Prostate gland (tissue), 2 donors: ENCODE results near the gene DYSF. TPM values are rescaled to one million over a fixed set of nuclear protein-coding genes. Genes with fewer than 3 reads are reported as not detected.

Experiments used
- DNase-seq: peaks from one replicate; pipeline ENCODE4 v3.0.0-alpha.2; 2019; ENCODE audit warnings: low spot score
- H3K27ac ChIP-seq, 2 donors: fragments of 200-600 bp; sonication (generic); 2 replicates each; pipeline ENCODE4 v1.5.1; 2017 to 2019
- H3K27me3 ChIP-seq: fragments of 200-600 bp; sonication (generic); replicated peaks from 2 replicates; pipeline ENCODE4 v1.5.1; 2019; ENCODE audit not compliant: insufficient read depth
- H3K36me3 ChIP-seq, 2 donors: fragments of 200-600 bp; sonication (generic); 1 replicate in 1 of 2; 2 replicates in 1 of 2; pipeline versions ENCODE4 v1.5.1 to v1.8.1; 2017 to 2019
- H3K4me1 ChIP-seq: fragments of 200-600 bp; sonication (generic); replicated peaks from 2 replicates; pipeline ENCODE4 v1.5.1; 2019
- H3K4me3 ChIP-seq, 2 donors: fragments of 200-600 bp; sonication (generic); 2 replicates each; pipeline ENCODE4 v1.5.1; 2017 to 2019
- H3K9me3 ChIP-seq: fragments of 200-600 bp; sonication (generic); 2 replicates; pipeline ENCODE4 v1.5.1; 2017
- POLR2A ChIP-seq: fragments of 450-650 bp; IDR thresholded peaks from one replicate; pipeline ENCODE4 v1.6.1; 2016; ENCODE audit warnings: antibody characterized with exemption, mild to moderate bottlenecking
- POLR2AphosphoS5 ChIP-seq: sonication (generic); formaldehyde crosslinking; IDR thresholded peaks from one replicate; pipeline ENCODE4 v1.6.1; 2017; ENCODE audit warnings: antibody characterized with exemption
- WGBS: methylation state at CpG from one replicate; pipeline ENCODE4 v1.1.5; 2018; 5-methylcytosine and 5-hydroxymethylcytosine counted together
- intact Hi-C: fragments of 100-400 bp; cut with DNase I; formaldehyde crosslinking; loops from one replicate; pipeline ENCODE4 v1.14.2; 2022
- total RNA-seq, 2 donors: library from RNA; depleted of rRNA; stranded (reverse); fragments of >200 nt; gene quantifications; one replicate each; pipeline ENCODE4 v1.1.0, GENCODE V29; 2016
- TF ChIP-seq, protein P1 (sequence below), 4 experiments: fragments of 200-600 bp in 2 of 4; fragments of 450-650 bp in 2 of 4; sonication (generic) in 2 of 4; IDR thresholded peaks; 1 replicate in 3 of 4; 2 replicates in 1 of 4; pipeline ENCODE4 v1.5.1; 2016 to 2019; ENCODE audit warnings: antibody characterized with exemption in 4 of 4, mild to moderate bottlenecking in 2 of 4, moderate library complexity in 2 of 4

DYSF gene
- total RNA-seq, 2 donors from 2014 or later, result 5.9 to 9.4 TPM

DNA sequence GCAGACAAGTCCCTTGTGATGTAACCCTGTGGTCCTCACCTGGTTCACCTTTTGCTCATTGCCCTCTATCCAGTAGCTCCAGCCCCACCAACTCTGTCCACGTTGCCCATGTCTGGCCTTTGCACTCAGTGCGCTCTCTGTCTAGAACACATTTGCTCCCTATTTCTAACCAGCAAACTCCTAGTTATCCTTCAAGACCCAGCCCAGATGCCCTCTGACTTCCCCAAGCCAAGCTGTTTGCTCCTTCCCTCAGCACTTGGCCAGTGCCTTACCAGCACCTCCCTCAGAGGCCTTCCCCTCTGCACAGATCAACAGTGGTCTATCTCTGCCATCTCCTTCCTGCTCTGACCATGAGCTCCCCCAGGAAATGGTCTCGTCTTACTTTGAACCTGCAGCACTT lies 137.7 kb downstream of the DYSF start:
- intact Hi-C loops, result no loop called here
- H3K36me3 ChIP-seq, result no peaks in the 10 kb centered on the region
- WGBS, result 97% methylated on average over 3 of the region's 3 CpGs
- H3K4me1 ChIP-seq, result no peaks in the 10 kb centered on the region
- no peaks in the 10 kb centered on the region for H3K9me3 ChIP-seq
- TF ChIP-seq POLR2AphosphoS5 (no peak), POLR2A (no peak)
- TF ChIP-seq, protein P1, sequence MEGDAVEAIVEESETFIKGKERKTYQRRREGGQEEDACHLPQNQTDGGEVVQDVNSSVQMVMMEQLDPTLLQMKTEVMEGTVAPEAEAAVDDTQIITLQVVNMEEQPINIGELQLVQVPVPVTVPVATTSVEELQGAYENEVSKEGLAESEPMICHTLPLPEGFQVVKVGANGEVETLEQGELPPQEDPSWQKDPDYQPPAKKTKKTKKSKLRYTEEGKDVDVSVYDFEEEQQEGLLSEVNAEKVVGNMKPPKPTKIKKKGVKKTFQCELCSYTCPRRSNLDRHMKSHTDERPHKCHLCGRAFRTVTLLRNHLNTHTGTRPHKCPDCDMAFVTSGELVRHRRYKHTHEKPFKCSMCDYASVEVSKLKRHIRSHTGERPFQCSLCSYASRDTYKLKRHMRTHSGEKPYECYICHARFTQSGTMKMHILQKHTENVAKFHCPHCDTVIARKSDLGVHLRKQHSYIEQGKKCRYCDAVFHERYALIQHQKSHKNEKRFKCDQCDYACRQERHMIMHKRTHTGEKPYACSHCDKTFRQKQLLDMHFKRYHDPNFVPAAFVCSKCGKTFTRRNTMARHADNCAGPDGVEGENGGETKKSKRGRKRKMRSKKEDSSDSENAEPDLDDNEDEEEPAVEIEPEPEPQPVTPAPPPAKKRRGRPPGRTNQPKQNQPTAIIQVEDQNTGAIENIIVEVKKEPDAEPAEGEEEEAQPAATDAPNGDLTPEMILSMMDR (IDR thresholded peaks at IDR 0.05), result no peak
- H3K27ac ChIP-seq, result no peak overlapping the region
- no peak for DNase-seq
- no peaks in the 10 kb centered on the region for H3K27me3 ChIP-seq
- no peak overlapping the region for H3K4me3 ChIP-seq

- Histone ChIP-seq H3K4me3 (no peak overlapping the region), H3K9me3 (no peaks in the 10 kb centered on the region), H3K36me3 (no peaks in the 10 kb centered on the region), H3K27me3 (no peaks in the 10 kb centered on the region), H3K4me1 (no peaks in the 10 kb centered on the region), H3K27ac (no peak overlapping the region)
- intact Hi-C loops, result no loop called here
- DNase-seq, result no peak
- TF ChIP-seq POLR2AphosphoS5 (no peak), POLR2A (no peak)
- TF ChIP-seq, protein P1 (IDR thresholded peaks at IDR 0.05), result no peak
- WGBS, result 31% methylated on average over 12 of the region's 12 CpGs
Measured at GRCh38 chr2:71592181-71592711, 138.9 kb downstream of the DYSF start.

GRCh38 chr2:71595569-71595968 lies 142.2 kb downstream of the DYSF start:
- intact Hi-C loops, result no loop called here
- H3K9me3 ChIP-seq, result no peaks in the 10 kb centered on the region
- WGBS, result 81% methylated on average over 7 of the region's 7 CpGs
- no peaks in the 10 kb centered on the region for H3K36me3 ChIP-seq
- no peak for DNase-seq
- H3K27ac ChIP-seq, result no peak overlapping the region
- no peaks in the 10 kb centered on the region for H3K4me1 ChIP-seq
- H3K27me3 ChIP-seq, result no peaks in the 10 kb centered on the region
- H3K4me3 ChIP-seq, result no peak overlapping the region
- TF ChIP-seq POLR2AphosphoS5 (no peak), POLR2A (no peak)
- TF ChIP-seq, protein P1 (IDR thresholded peaks at IDR 0.05), result no peak

DNA sequence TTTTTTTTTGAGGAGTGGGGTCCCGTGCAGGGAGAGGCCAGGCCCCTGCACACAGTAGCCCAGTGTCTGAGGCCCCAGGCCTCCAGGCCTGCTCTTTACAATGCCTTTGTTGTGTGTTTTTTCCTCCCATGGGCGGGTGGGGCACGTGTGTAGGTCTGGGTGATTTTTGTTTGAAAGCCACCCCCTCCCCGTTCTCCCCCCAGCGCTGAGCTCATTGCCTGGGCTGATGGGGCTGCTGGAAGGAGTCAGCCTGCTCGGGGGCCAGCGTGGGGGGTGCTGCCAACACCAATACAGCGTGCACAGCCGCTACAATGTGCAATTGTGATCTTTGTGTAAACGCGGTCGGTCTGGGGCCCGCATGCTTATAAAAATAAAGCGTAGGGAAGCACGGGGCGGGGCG lies 142.7 kb downstream of the DYSF start:
- Histone ChIP-seq H3K4me3 (no peak overlapping the region), H3K9me3 (no peaks in the 10 kb centered on the region), H3K4me1 (no peaks in the 10 kb centered on the region), H3K27ac (no peak overlapping the region), H3K36me3 (no peaks in the 10 kb centered on the region), H3K27me3 (no peaks in the 10 kb centered on the region)
- intact Hi-C loops, result no loop called here
- DNase-seq, result peak; percentile 8
- WGBS, result 34% methylated on average over 17 of the region's 17 CpGs
- TF ChIP-seq, protein P1 (IDR thresholded peaks at IDR 0.05), result no peak
- TF ChIP-seq POLR2AphosphoS5, result no peak
- TF ChIP-seq POLR2A, result no peak

DNA sequence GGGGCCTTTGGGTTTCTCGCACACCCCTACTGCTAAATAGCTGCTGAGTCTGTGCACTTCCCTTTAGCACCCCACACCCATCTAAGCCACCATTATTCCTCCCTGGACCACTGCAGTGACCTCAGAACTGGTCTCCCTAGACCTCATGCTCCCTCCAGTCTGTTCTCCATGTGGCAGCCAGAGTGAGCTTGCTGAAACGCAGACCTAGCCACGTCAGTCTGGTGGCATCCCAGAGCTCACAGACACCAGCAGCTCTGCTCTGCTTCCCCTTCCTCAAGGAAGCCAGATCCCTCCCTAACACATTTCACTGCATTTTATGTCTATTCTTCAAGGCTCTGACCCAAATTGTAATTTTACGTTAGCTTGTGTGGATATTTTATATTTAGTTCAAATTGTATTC lies 144.4 kb downstream of the DYSF start:
- intact Hi-C loops, result no loop called here
- WGBS, result 94% methylated on average over 4 of the region's 4 CpGs
- Histone ChIP-seq H3K4me3 (no peak overlapping the region), H3K4me1 (no peaks in the 10 kb centered on the region), H3K27me3 (no peaks in the 10 kb centered on the region), H3K27ac (no peak overlapping the region), H3K36me3 (no peaks in the 10 kb centered on the region), H3K9me3 (no peaks in the 10 kb centered on the region)
- no peak for DNase-seq
- no peak for TF ChIP-seq POLR2AphosphoS5
- TF ChIP-seq, protein P1 (IDR thresholded peaks at IDR 0.05), result no peak
- no peak for TF ChIP-seq POLR2A
